HG03457 (cell line): ENCODE measurements around the gene CNTN2.

Source experiments
- ATAC-seq: cut with Tn5 transposase; IDR thresholded peaks from one replicate; pipeline ENCODE4 v1.9.1; 2021; ENCODE audit warnings: moderate number of reproducible peaks; ENCODE audit not compliant: unreplicated experiment

Gene CNTN2

GRCh38 chr1:205054013-205054412, 11.0 kb downstream of the CNTN2 start:
- no peak for ATAC-seq

- no peak for ATAC-seq
These were observed 13.2 kb downstream of the CNTN2 start for GRCh38 chr1:205056188-205056611.

- ATAC-seq = no peak
These were observed 14.1 kb downstream of the CNTN2 start for GRCh38 chr1:205056956-205057568.

DNA sequence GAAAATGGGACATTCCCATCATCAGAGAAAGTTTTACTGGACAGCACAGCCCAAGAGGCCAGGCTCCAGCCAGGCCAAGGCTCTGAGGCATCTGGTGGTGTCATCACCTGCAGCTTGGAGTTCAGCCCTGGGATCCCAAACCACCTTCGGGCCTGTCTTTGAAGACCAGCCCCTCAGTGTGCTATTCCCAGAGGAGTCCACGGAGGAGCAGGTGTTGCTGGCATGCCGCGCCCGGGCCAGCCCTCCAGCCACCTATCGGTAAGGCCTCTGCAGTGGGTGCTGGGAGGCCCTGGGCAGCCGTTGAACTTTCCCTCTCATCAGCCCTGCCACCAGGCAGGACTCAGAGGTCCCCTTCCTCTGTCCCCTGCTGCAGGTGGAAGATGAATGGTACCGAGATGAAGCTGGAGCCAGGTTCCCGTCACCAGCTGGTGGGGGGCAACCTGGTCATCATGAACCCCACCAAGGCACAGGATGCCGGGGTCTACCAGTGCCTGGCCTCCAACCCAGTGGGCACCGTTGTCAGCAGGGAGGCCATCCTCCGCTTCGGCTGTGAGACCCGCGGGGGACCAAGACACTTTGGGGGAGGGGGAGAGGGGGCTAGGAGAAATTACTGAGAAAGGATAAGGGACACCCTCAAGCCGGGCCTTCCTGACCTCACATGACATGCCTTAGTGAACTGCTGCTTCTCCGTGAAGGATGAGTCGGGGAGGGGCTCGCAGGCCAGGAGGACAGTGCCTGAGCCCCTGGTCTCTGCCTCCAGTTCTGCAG, 15.0 kb downstream of the CNTN2 start:
- ATAC-seq = no peak

DNA sequence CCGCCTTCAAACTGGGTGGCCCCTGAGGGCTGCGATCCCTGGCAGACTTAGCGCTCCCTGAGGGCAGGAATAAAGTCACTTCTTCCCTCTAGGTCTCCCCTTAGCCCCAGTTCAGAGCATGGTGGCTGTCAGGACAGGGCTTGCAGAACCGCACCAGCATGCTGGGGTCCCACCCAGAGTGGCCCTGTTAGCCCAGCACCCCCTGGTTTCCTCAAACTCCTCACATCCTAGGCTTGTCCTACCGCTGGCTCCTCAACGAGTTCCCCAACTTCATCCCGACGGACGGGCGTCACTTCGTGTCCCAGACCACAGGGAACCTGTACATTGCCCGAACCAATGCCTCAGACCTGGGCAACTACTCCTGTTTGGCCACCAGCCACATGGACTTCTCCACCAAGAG, 15.8 kb downstream of the CNTN2 start:
- ATAC-seq = no peak

DNA sequence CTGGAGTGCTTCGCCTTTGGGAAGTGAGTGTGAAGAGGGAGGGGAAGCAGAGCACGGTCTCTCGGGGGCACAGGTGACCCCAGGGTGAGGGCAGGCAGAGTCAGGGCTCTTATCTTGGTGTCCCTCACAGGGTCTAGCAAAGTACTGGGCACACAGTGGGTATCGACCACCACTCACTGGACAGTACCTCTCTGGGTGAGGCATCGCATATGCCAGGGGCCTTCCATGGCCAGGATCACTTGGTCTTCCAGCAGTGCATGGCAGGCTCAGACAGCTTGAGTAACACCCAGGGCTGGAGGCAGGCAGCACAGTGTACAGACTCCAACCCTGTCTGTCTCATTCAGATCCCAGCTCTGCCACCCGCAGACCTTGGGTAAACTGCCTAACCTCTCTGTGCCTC, 16.6 kb downstream of the CNTN2 start:
- ATAC-seq = no peak

- ATAC-seq = no peak
These were observed 17.7 kb downstream of the CNTN2 start for GRCh38 chr1:205060746-205061145.

- no peak for ATAC-seq
These were observed 18.2 kb downstream of the CNTN2 start for GRCh38 chr1:205061227-205061626.

- no peak for ATAC-seq
These were observed 18.7 kb downstream of the CNTN2 start for GRCh38 chr1:205061665-205062069.

GRCh38 chr1:205062319-205062718, 19.3 kb downstream of the CNTN2 start:
- no peak for ATAC-seq

- no peak for ATAC-seq
These were observed 19.9 kb downstream of the CNTN2 start for GRCh38 chr1:205062895-205063294.

DNA sequence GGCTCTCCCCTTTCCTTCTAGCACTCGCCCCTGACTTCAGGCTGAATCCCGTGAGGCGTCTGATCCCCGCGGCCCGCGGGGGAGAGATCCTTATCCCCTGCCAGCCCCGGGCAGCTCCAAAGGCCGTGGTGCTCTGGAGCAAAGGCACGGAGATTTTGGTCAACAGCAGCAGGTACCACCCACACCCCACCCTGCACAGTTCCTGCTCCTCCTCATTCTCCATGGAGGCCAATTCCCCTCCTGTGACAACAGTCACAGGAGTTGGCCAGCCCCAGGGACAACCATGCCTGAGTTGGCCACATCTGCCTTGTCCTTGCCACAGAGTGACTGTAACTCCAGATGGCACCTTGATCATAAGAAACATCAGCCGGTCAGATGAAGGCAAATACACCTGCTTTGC, 21.3 kb downstream of the CNTN2 start:
- ATAC-seq = no peak

DNA sequence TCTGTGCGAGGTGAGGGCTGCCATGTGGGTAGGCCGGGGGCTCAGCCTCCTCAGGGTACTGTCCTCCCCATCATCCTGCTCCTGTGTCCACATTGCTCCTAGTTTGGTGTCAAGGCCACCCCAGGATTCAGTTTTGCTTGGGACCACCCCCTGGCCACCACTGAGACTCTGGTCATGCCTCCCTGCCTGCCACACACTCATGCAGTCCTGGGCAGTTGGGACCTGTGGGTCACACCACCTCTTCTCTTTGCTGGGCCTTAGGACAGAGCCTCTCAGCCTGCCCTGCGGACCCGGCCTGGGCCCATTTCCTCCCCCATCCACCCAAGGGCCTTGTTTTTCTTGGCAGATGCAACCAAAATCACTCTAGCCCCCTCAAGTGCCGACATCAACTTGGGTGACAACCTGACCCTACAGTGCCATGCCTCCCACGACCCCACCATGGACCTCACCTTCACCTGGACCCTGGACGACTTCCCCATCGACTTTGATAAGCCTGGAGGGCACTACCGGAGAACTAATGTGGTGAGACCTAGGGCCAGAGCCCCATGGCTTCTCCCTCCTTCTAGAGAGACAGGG, 21.8 kb downstream of the CNTN2 start:
- no peak for ATAC-seq

DNA sequence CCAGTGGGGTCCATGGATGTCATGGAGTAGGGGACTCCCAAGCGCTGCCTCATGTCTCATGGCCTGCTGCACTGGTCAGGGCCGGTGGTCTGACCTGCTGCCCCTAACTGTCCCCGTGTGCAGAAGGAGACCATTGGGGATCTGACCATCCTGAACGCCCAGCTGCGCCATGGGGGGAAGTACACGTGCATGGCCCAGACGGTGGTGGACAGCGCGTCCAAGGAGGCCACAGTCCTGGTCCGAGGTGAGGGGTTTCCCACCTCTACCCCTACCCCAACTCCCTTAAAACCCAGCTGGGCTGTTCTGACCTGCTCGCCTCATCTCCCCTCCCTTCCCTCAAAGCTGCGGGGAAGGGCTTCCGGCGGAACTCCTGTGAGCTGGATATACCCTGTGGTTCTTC, 22.7 kb downstream of the CNTN2 start:
- no peak for ATAC-seq

GRCh38 chr1:205066141-205066818, 23.3 kb downstream of the CNTN2 start:
- no peak for ATAC-seq

DNA sequence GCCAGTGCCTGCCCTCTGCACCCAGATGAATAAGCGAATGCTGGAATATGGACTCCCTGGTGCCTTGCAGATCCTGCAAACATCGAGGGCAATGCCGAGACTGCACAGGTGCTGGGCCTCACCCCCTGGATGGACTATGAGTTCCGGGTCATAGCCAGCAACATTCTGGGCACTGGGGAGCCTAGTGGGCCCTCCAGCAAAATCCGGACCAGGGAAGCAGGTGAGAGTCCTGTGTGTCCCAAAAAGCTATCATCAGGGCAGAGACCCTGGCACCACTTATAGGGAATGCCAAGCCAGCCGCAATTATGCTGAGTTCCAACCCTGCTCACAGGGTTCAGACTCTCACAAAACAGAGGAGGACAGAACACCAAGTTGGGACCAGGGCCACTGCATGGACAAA, 24.0 kb downstream of the CNTN2 start:
- ATAC-seq = no peak

DNA sequence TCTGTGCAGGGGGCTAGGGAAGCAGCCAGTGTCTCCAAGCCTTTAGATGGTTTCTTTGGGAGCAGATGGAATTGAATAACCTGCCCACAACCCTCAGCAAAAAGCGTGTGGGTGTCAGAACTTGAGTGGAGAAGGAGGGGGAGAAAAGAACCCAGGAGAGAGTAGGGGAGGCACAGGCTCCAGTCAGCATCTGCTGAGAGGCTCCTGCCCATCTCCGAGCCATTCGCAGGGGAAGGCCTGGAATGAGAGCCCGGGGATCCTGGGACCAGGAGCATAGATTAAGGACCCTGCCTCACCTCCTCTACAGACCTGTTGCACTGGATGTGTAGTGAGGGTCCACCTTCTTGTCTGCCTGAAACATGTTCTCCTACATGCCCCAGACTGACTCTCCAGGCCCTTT, 25.0 kb downstream of the CNTN2 start:
- no peak for ATAC-seq

- ATAC-seq = no peak
These were observed 25.5 kb downstream of the CNTN2 start for GRCh38 chr1:205068457-205069040.

DNA sequence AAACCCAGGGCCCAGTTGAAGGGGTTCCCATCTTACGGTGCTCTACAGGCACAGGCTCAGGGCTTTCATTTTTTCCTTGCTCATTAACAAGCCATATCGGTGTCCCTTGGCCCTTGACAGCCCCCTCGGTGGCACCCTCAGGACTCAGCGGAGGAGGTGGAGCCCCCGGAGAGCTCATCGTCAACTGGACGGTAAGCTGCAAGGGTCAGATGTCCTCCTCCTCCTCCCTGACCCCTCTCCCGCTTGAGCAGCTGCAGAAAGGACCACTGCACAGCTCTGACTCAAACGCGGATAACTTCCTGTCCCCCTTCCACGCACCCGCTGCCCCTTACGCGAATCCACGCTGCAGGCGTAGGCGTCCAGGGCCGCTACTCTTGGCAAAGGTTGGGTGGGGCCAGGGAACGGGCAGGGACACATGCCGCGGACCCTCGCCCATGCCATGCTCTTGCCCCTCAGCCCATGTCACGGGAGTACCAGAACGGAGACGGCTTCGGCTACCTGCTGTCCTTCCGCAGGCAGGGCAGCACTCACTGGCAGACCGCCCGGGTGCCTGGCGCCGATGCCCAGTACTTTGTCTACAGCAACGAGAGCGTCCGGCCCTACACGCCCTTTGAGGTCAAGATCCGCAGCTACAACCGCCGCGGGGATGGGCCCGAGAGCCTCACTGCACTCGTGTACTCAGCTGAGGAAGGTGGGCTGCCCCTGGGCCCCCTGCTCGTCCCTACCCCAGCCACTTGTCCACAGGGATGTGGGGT, 26.5 kb downstream of the CNTN2 start:
- no peak for ATAC-seq

- no peak for ATAC-seq
These were observed 28.0 kb downstream of the CNTN2 start for GRCh38 chr1:205071028-205071409.

- ATAC-seq = no peak
These were observed 28.8 kb downstream of the CNTN2 start for GRCh38 chr1:205071801-205072200.
